Progenitor cell of endocrine pancreas (in vitro differentiated cells): ENCODE measurements around the gene ETHE1. TPM values are rescaled to one million over a fixed set of nuclear protein-coding genes. Genes with fewer than 3 reads are reported as not detected.

Source experiments
- DNase-seq: peaks from one replicate; pipeline ENCODE4 v3.0.0; 2021; ENCODE audit warnings: low spot score; ENCODE audit not compliant: unreplicated experiment
- H3K27ac Mint-ChIP-seq: 2 replicates; pipeline ENCODE4 v1.8.0; 2021; ENCODE audit warnings: mild to moderate bottlenecking, moderate library complexity, mixed read lengths
- H3K27me3 Mint-ChIP-seq: 2 replicates; pipeline ENCODE4 v1.8.0; 2021; ENCODE audit warnings: mixed read lengths
- H3K36me3 Mint-ChIP-seq: 2 replicates; pipeline ENCODE4 v1.8.0; 2022; ENCODE audit warnings: mixed read lengths; ENCODE audit not compliant: insufficient read depth
- H3K4me1 Mint-ChIP-seq: 2 replicates; pipeline ENCODE4 v1.8.0; 2021; ENCODE audit warnings: low read depth, mixed read lengths
- H3K4me3 Mint-ChIP-seq: 2 replicates; pipeline ENCODE4 v1.8.0; 2021; ENCODE audit warnings: low read depth, mild to moderate bottlenecking, moderate library complexity, mixed read lengths
- H3K9me3 Mint-ChIP-seq: 2 replicates; pipeline ENCODE4 v1.8.0; 2021; ENCODE audit warnings: low read depth, mixed read lengths
- CTCF ChIP-seq: fragments of 200-600 bp; sonication (generic); IDR thresholded peaks from one replicate; pipeline ENCODE4 v1.5.0; 2021; ENCODE audit warnings: antibody characterized with exemption, mild to moderate bottlenecking; ENCODE audit not compliant: unreplicated experiment
- total RNA-seq: library from RNA; stranded (reverse); gene quantifications from 2 replicates; pipeline ENCODE4 v1.2.1, GENCODE V29; 2021

ETHE1 gene
- total RNA-seq, 1 donor from 2014 or later: 28.0 TPM

GRCh38 chr19:43467730-43468129, 59.3 kb downstream of the ETHE1 start:
- Mint-ChIP-seq H3K27ac (no peak overlapping the region), H3K9me3 (no peaks in the 10 kb centered on the region), H3K4me3 (no peak overlapping the region), H3K36me3 (peaks cover 1% of the 10 kb centered on the region), H3K4me1 (no peaks in the 10 kb centered on the region), H3K27me3 (peaks cover 37% of the 10 kb centered on the region)
- no peak for TF ChIP-seq CTCF
- DNase-seq: no peak

GRCh38 chr19:43467276-43467675, 59.7 kb downstream of the ETHE1 start:
- Mint-ChIP-seq H3K9me3 (no peaks in the 10 kb centered on the region), H3K4me3 (no peak overlapping the region), H3K27me3 (peaks cover 41% of the 10 kb centered on the region), H3K4me1 (no peaks in the 10 kb centered on the region), H3K27ac (no peak overlapping the region), H3K36me3 (peaks cover 1% of the 10 kb centered on the region)
- no peak for DNase-seq
- TF ChIP-seq CTCF: no peak

- no peak for DNase-seq
- Mint-ChIP-seq H3K36me3 (peaks cover 1% of the 10 kb centered on the region), H3K27ac (no peak overlapping the region), H3K4me1 (no peaks in the 10 kb centered on the region), H3K9me3 (no peaks in the 10 kb centered on the region), H3K4me3 (no peak overlapping the region), H3K27me3 (peaks cover 46% of the 10 kb centered on the region)
- TF ChIP-seq CTCF: no peak
These were observed 60.2 kb downstream of the ETHE1 start for GRCh38 chr19:43466793-43467192.

GRCh38 chr19:43465468-43466120, 61.4 kb downstream of the ETHE1 start, which contains the start of gene LYPD3:
Gene LYPD3, minus strand, starts transcription at chr19:43465608. Its CDS starts 37 bp downstream, at chr19:43465571.
- Mint-ChIP-seq H3K4me3 (peak within 1 kb of the TSS; percentile 85), H3K36me3 (peaks cover 1% of the 10 kb centered on the region), H3K27me3 (peaks cover 58% of the 10 kb centered on the region), H3K4me1 (no peaks in the 10 kb centered on the region), H3K27ac (no peak within 1 kb of the TSS), H3K9me3 (no peaks in the 10 kb centered on the region)
- DNase-seq: no peak
- no peak for TF ChIP-seq CTCF

- Mint-ChIP-seq H3K27me3 (peaks cover 61% of the 10 kb centered on the region), H3K27ac (no peak overlapping the region)
These were observed 62.7 kb downstream of the ETHE1 start for GRCh38 chr19:43464134-43464775.

More at GRCh38 chr19:43464134-43464775, 62.7 kb downstream of the ETHE1 start:
- no peaks in the 10 kb centered on the region for H3K4me1 Mint-ChIP-seq
- H3K9me3 Mint-ChIP-seq: no peaks in the 10 kb centered on the region
- TF ChIP-seq CTCF: no peak
- H3K4me3 Mint-ChIP-seq: peak overlapping the region; percentile 85
- DNase-seq: peak; percentile 39
- H3K36me3 Mint-ChIP-seq: peaks cover 1% of the 10 kb centered on the region
